ENCODE measurements around the gene RBM15.

DNA sequence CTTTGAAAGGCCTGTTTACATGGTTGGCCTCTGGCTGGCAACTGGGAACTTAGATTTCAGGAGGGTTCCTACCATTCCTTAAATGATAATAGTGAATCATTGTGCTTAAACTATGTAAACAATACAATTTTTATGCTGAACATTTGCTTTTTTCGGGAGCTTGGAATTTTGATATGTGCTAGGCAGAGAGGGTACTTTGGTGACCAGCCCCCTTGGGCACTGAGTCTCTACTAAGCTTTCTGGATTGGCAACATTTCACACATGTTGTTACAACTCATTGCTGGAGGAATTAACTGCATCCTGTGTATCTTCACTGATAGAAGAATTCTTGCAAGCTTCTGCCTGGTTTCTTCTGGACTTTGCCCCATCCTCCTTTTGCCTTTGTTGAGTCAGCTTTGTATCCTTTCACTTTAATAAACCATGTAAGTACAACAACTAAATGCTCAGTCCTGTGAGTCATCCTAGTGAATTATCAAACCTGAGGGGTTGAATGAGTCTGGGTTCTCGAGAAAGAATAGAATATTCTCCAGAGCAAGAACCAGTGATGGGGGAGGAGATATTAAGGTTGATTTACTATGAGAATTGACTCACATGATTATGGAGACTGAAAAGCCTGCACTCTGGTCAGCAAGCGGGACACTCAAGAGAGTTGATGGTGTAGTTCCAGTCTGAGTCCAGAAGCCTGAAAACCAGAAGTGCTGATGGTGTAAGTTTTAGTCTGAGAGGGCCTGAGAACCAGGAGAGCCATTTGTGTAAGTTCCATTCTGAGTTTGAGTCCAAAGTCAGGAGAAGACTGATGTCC, 54.7 kb downstream of the RBM15 start:
- TF ChIP-seq, protein P1, sequence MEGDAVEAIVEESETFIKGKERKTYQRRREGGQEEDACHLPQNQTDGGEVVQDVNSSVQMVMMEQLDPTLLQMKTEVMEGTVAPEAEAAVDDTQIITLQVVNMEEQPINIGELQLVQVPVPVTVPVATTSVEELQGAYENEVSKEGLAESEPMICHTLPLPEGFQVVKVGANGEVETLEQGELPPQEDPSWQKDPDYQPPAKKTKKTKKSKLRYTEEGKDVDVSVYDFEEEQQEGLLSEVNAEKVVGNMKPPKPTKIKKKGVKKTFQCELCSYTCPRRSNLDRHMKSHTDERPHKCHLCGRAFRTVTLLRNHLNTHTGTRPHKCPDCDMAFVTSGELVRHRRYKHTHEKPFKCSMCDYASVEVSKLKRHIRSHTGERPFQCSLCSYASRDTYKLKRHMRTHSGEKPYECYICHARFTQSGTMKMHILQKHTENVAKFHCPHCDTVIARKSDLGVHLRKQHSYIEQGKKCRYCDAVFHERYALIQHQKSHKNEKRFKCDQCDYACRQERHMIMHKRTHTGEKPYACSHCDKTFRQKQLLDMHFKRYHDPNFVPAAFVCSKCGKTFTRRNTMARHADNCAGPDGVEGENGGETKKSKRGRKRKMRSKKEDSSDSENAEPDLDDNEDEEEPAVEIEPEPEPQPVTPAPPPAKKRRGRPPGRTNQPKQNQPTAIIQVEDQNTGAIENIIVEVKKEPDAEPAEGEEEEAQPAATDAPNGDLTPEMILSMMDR (IDR thresholded peaks at IDR 0.05; ENCODE audit: insufficient read depth, low read depth, low read length) = no peak
- TF ChIP-seq EZH2 (IDR thresholded peaks at IDR 0.05; ENCODE audit: insufficient read depth, low read length) = no peak
